Testis (tissue), 3 donors: Measurements from ENCODE around the gene GARNL3. TPM values are rescaled to one million over a fixed set of nuclear protein-coding genes. Genes with fewer than 3 reads are reported as not detected.

Experiments used
- DNase-seq: peaks from one replicate; pipeline ENCODE4 v3.0.0-alpha.2; 2019
- H3K27ac ChIP-seq, 2 donors: fragments of 200-600 bp; sonication (generic); one replicate each; pipeline ENCODE4 v1.5.1; 2019
- H3K27me3 ChIP-seq: fragments of 200-600 bp; sonication (generic); one replicate; pipeline ENCODE4 v1.5.1; 2019
- H3K36me3 ChIP-seq: fragments of 200-600 bp; sonication (generic); one replicate; pipeline ENCODE4 v1.5.1; 2017; ENCODE audit warnings: low read depth; ENCODE audit errors: missing control alignments
- H3K4me1 ChIP-seq: fragments of 200-600 bp; sonication (generic); one replicate; pipeline ENCODE4 v1.5.1; 2019
- H3K4me3 ChIP-seq, 2 donors: fragments of 200-600 bp; sonication (generic); one replicate each; pipeline ENCODE4 v1.5.1; 2017 to 2019
- H3K9me3 ChIP-seq: fragments of 200-600 bp; sonication (generic); one replicate; pipeline ENCODE4 v1.5.1; 2017
- POLR2A ChIP-seq: fragments of 450-650 bp; IDR thresholded peaks from one replicate; pipeline ENCODE4 v1.6.1; 2017; ENCODE audit warnings: antibody characterized with exemption, mild to moderate bottlenecking, moderate library complexity
- WGBS, 2 donors: methylation state at CpG; one replicate each; pipeline ENCODE4 v1.1.5; 2018; 5-methylcytosine and 5-hydroxymethylcytosine counted together
- intact Hi-C: fragments of 100-400 bp; cut with DNase I; formaldehyde crosslinking; loops from one replicate; pipeline ENCODE4 v1.15.1; 2023; ENCODE audit warnings: low total_unique reads
- polyA plus RNA-seq: library from polyadenylated mRNA; stranded (reverse); fragments of 350-450 nt; fragmentation: Illumina TruSeq; extraction: RNeasy Lipid Tissue Mini Kit (QIAGEN cat#74804); gene quantifications from one replicate; pipeline ENCODE4 v1.2.3, GENCODE V29; 2014; ENCODE audit warnings: low read depth, low replicate concordance; ENCODE audit not compliant: insufficient read depth
- total RNA-seq, 2 donors: library from RNA; depleted of rRNA; stranded (reverse); fragments of >200 nt; gene quantifications; one replicate each; pipeline ENCODE4 v1.2.3, GENCODE V29; 2016
- TF ChIP-seq, protein P1 (sequence below), 3 experiments: fragments of 450-650 bp in 2 of 3; fragments of 200-600 bp in 1 of 3; sonication (generic) in 1 of 3; IDR thresholded peaks; one replicate each; pipeline ENCODE4 v1.5.1; 2016 to 2019; ENCODE audit warnings: antibody characterized with exemption in 3 of 3, mild to moderate bottlenecking in 2 of 3, moderate library complexity in 1 of 3

Gene GARNL3
- total and polyA plus RNA-seq, 3 donors from 2014 or later: 12.9 to 42.8 (median 25.9) TPM

DNA sequence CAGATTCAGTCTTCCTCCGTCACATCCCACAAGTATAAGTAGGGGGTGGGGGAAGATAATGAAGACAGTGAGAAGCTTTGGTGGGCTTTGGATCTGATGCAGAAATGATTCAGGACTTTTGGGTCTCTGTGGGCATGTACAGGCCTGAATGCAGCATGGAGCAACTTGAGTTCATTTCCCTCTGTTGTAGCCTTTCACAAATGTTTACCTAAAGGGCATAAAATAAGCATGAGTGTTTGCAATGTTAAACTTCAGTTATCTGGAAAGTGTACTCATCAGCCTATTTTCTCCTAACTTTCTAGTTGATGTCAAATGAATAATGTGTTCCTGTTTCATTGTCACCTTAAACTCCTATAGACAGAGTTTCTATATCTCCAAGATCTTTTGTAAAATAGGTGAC is 39.3 kb downstream of the GARNL3 start:
- 89 to 97% methylated on average over 1 of the region's 1 CpG for WGBS, 2 donors
- intact Hi-C loops: no loop called here

DNA sequence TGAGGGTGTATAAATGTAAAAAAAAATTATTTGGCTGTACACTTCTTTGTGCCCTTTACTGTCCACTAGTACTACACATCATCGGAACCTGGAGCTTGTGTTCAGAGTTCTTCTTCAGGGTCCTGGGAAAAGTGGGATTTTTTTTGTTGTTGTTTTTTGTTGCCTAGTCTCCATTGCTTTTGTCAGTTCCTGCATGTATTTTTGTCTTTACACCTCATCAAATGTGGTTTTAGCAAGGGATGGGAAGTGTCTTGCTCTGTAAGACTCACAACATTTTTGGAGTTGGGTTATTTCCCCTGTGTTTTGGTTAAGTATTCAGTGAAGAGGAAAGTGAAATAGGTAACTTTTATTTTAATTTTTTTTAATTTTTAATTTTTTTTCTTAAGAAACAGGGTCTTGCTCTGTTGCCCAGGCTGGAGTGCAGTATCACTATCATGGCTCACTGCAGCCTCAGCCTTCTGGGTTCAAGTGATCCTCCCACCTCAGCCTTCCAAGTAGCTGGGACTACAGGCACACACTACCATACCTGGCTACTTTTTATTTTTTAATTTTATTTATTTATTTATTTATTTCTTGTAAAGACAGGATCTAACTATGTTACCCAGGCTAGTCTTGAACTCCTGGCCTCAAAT is 40.7 kb downstream of the GARNL3 start:
- WGBS, 2 donors: 100% methylated on average over 1 of the region's 1 CpG
- TF ChIP-seq, protein P1, sequence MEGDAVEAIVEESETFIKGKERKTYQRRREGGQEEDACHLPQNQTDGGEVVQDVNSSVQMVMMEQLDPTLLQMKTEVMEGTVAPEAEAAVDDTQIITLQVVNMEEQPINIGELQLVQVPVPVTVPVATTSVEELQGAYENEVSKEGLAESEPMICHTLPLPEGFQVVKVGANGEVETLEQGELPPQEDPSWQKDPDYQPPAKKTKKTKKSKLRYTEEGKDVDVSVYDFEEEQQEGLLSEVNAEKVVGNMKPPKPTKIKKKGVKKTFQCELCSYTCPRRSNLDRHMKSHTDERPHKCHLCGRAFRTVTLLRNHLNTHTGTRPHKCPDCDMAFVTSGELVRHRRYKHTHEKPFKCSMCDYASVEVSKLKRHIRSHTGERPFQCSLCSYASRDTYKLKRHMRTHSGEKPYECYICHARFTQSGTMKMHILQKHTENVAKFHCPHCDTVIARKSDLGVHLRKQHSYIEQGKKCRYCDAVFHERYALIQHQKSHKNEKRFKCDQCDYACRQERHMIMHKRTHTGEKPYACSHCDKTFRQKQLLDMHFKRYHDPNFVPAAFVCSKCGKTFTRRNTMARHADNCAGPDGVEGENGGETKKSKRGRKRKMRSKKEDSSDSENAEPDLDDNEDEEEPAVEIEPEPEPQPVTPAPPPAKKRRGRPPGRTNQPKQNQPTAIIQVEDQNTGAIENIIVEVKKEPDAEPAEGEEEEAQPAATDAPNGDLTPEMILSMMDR (IDR thresholded peaks at IDR 0.05): no peak
- no peak for TF ChIP-seq POLR2A
- intact Hi-C loops: no loop called here

More for the DNA sequence above, 39.3 kb downstream of the GARNL3 start:
- Histone ChIP-seq H3K27ac (no peak overlapping the region), H3K27me3 (no peaks in the 10 kb centered on the region), H3K4me3 (no peak overlapping the region), H3K36me3 (no peaks in the 10 kb centered on the region), H3K9me3 (no peaks in the 10 kb centered on the region), H3K4me1 (no peaks in the 10 kb centered on the region)
- TF ChIP-seq POLR2A: no peak
- TF ChIP-seq, protein P1 (IDR thresholded peaks at IDR 0.05): no peak
- DNase-seq: no peak

DNA sequence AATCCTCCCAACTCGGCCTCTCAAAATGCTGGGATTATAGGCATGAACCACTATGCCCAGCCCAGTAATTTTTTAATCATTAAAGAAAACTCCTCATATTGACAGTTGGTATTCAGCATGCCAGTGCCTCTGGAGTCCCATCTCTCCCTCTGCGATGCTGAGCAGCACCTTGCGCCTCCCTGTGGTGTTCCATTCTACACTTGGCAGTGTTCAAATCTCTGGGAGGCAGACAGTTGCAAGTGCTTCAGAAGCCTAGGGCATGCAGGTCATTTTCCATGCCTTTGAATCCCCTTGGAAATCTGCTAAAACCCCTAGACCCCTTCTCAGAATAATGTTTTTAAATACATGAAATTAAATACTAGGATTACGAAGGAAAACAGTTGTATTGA is 41.3 kb downstream of the GARNL3 start:
- TF ChIP-seq, protein P1 (IDR thresholded peaks at IDR 0.05): no peak
- no peak for TF ChIP-seq POLR2A
- intact Hi-C loops: no loop called here
- Histone ChIP-seq H3K9me3 (no peaks in the 10 kb centered on the region), H3K36me3 (no peaks in the 10 kb centered on the region), H3K4me3 (no peak overlapping the region), H3K27ac (no peak overlapping the region), H3K27me3 (no peaks in the 10 kb centered on the region), H3K4me1 (no peaks in the 10 kb centered on the region)
- no peak for DNase-seq
- 78% methylated on average over 4 of the region's 4 CpGs for WGBS, 2 donors

More for the DNA sequence above, 40.7 kb downstream of the GARNL3 start:
- Histone ChIP-seq H3K27ac (no peak overlapping the region), H3K9me3 (no peaks in the 10 kb centered on the region), H3K4me1 (no peaks in the 10 kb centered on the region), H3K4me3 (no peak overlapping the region), H3K36me3 (no peaks in the 10 kb centered on the region), H3K27me3 (no peaks in the 10 kb centered on the region)
- no peak for DNase-seq

DNA sequence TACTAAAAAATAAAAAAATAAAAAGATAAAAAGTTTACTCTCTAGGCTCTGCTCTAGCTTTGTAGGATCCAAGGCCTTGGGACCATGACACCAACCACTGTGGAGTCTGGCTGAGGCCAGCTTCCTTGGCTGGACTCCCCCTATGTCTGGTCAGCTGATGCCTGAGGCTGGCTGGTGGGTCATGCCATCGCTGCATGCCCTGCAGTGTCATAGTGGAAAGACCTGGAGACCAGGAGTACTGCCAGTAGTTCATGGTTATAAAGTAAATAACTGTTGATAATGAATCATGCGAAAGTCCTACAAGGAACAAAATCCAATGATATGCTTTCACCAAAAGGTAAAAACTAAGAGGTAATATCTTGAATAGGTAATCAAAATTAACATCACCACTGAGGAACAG is 43.2 kb downstream of the GARNL3 start:
- Histone ChIP-seq H3K27me3 (no peaks in the 10 kb centered on the region), H3K27ac (no peak overlapping the region), H3K9me3 (no peaks in the 10 kb centered on the region), H3K4me3 (no peak overlapping the region), H3K4me1 (peaks cover 3% of the 10 kb centered on the region), H3K36me3 (no peaks in the 10 kb centered on the region)
- DNase-seq: no peak
- 90 to 95% methylated on average over 2 of the region's 2 CpGs for WGBS, 2 donors
- intact Hi-C loops: no loop called here
- no peak for TF ChIP-seq POLR2A
- TF ChIP-seq, protein P1 (IDR thresholded peaks at IDR 0.05): no peak
